K562 (cell line): Measurements from ENCODE around the gene STING1. TPM values are rescaled to one million over a fixed set of nuclear protein-coding genes. Genes with fewer than 3 reads are reported as not detected.

Experiments
- BACH1 ChIP-seq: fragments of 200-800 bp; sonication (Bioruptor generic); IDR thresholded peaks from 2 replicates; pipeline ENCODE4 v1.6.1; 2016; ENCODE audit warnings: missing genetic modification characterization, missing compliant biosample characterization
- HNRNPLL ChIP-seq: fragments of 200-400 bp; formaldehyde crosslinking; IDR thresholded peaks from 2 replicates; pipeline ENCODE4 v1.6.1; 2017; ENCODE audit warnings: low read length, low read depth, mild to moderate bottlenecking; ENCODE audit not compliant: poor library complexity, severe bottlenecking
- ILF3 ChIP-seq: fragments of 450-650 bp; IDR thresholded peaks from 2 replicates; pipeline ENCODE4 v1.6.1; 2018; ENCODE audit warnings: antibody characterized with exemption, mild to moderate bottlenecking, moderate library complexity, borderline replicate concordance
- NCOA1 ChIP-seq: fragments of 450-650 bp; IDR thresholded peaks from 2 replicates; pipeline ENCODE4 v1.6.1; 2016; ENCODE audit warnings: low read depth
- PHB ChIP-seq: fragments of 250-450 bp; sonication (Bioruptor Pico); IDR thresholded peaks from 2 replicates; pipeline ENCODE4 v1.5.0; 2021
- POLR2A ChIP-seq: fragments of 450-650 bp; conservative IDR thresholded peaks from 2 replicates; pipeline ENCODE4 v1.6.1; 2016
- RBM17 ChIP-seq: fragments of 200-400 bp; formaldehyde crosslinking; IDR thresholded peaks from 2 replicates; pipeline ENCODE4 v1.6.1; 2017; ENCODE audit warnings: low read depth, mild to moderate bottlenecking, low read length, borderline replicate concordance
- SREBF1 ChIP-seq: fragments of 150-350 bp; IDR thresholded peaks from 2 replicates; pipeline ENCODE4 v1.6.1; 2014; ENCODE audit warnings: antibody characterized with exemption, low read depth, low read length, borderline replicate concordance
- STAG1 ChIP-seq: sonication (generic); formaldehyde crosslinking; IDR thresholded peaks from 2 replicates; pipeline ENCODE4 v1.5.0; 2020; ENCODE audit warnings: missing genetic modification reagents, borderline replicate concordance
- TCF3 ChIP-seq: sonication (generic); formaldehyde crosslinking; IDR thresholded peaks from 2 replicates; pipeline ENCODE4 v1.4.0; 2020; ENCODE audit warnings: mild to moderate bottlenecking, missing genetic modification reagents
- TEAD1 ChIP-seq, 2 experiments: fragments of 450-650 bp in 1 of 2; sonication (generic) in 1 of 2; formaldehyde crosslinking; IDR thresholded peaks; 2 replicates each; pipeline versions ENCODE4 v1.4.0 to v1.8.0; 2020 to 2022; ENCODE audit warnings: mild to moderate bottlenecking in 2 of 2, missing genetic modification reagents in 1 of 2
- ZNF75A ChIP-seq: fragments of 450-650 bp; formaldehyde crosslinking; IDR thresholded peaks from 2 replicates; pipeline ENCODE4 v1.4.0; 2020; ENCODE audit warnings: mild to moderate bottlenecking
- ZNF780A ChIP-seq: fragments of 250-450 bp; sonication (Bioruptor Pico); IDR thresholded peaks from 2 replicates; pipeline ENCODE4 v1.5.0; 2021; ENCODE audit warnings: mild to moderate bottlenecking
- ZZZ3 ChIP-seq: fragments of 450-650 bp; IDR thresholded peaks from 2 replicates; pipeline ENCODE4 v1.6.1; 2016; ENCODE audit warnings: antibody characterized with exemption, mild to moderate bottlenecking, moderate library complexity
- polyA plus RNA-seq, 8 experiments: library from polyadenylated mRNA; depleted of rRNA in 4 of 8; stranded (reverse) in 5 of 8; unstranded in 3 of 8; fragments of >200 nt; fragmentation: Nextera tagmentation in 2 of 8; fragmentation: Illumina TruSeq in 1 of 8; extraction: Ambion mirVana in 2 of 8; extraction: Trizol in 1 of 8; gene quantifications; 2 replicates each; pipeline versions ENCODE4 v1.2.1 to v1.2.3, GENCODE V29; 2011 to 2014; ENCODE audit warnings: inconsistent platforms in 1 of 8, missing spikeins in 1 of 8
- total RNA-seq, 7 experiments: library from RNA; depleted of rRNA in 6 of 7; stranded (reverse); fragments of >200 nt in 6 of 7; fragmentation: Illumina TruSeq in 2 of 7; extraction: Trizol in 2 of 7; gene quantifications; 2 replicates each; pipeline versions ENCODE4 v1.2.1 to v1.2.3, GENCODE V29; 2011 to 2021; ENCODE audit warnings: low replicate concordance in 1 of 7
- TF ChIP-seq, protein P1 (sequence below): sonication (generic); formaldehyde crosslinking; IDR thresholded peaks from 2 replicates; pipeline ENCODE4 v1.8.1; 2022; ENCODE audit warnings: missing genetic modification reagents
- TF ChIP-seq, protein P2 (sequence below): sonication (generic); formaldehyde crosslinking; IDR thresholded peaks from 2 replicates; pipeline ENCODE4 v1.5.0; 2020; ENCODE audit warnings: missing genetic modification reagents
- TF ChIP-seq, protein P3 (sequence below): fragments of 250-450 bp; sonication (Bioruptor Pico); IDR thresholded peaks from 2 replicates; pipeline ENCODE4 v1.8.0; 2022; ENCODE audit warnings: moderate library complexity, mild to moderate bottlenecking, inconsistent platforms
- TF ChIP-seq, protein P4 (sequence below), 2 experiments: fragments of 450-650 bp; IDR thresholded peaks; 2 replicates each; pipeline ENCODE4 v1.6.1; 2018; ENCODE audit warnings: mild to moderate bottlenecking in 2 of 2, low read depth in 1 of 2; ENCODE audit not compliant: partially characterized antibody in 2 of 2
- TF ChIP-seq, protein P5 (sequence below): sonication (generic); formaldehyde crosslinking; IDR thresholded peaks from 2 replicates; pipeline ENCODE4 v1.8.0; 2022; ENCODE audit warnings: missing genetic modification reagents, mild to moderate bottlenecking, borderline replicate concordance

Gene STING1
- total and polyA plus RNA-seq, 9 of the 15 experiments (the other 6 are each of a cell fraction or from before 2014, with no cell fraction given): 20.8 to 69.1 (median 44.7) TPM

DNA sequence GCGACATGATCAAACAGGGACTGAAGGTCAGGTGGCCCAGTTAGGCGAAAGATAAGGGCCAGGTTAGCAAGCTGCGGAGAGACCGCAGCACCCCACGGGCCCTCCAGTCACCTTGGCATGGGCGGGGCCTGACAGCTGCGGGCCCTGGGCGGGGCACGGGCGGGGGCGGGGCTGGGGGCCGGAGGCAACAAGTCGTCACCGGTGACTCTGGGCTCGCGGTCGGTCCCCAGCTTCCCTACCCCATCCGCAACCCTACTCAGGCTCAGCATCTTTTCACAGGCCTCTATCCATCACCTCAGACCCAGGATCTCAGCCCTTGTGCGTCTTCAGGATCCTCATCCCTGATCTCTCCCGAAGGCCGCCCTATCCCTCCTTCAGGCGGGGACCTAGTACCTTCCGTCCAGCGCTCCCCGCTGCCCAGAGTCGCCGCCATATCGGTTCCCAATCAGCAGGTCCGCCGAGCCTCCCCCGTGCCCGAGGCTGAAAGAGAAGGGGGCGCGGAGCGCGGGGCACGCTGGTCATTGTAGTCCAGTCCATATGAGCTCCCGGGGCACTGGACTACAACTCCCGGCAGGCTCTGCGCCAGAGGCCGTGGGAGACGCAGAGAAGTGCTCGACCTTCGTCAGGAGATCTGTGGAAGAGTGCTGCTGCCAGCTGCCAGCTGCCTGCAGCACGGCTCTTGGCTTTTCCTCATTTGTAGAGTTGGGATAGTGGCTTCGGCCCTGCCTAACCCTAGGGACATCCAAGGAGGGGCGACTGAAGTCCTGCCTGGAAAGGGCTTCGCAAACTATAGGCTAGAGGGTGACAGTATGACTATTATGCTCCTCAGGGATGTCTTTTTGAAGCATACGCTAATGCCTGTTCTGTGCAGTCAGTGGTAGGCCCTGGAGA lies 43.3 kb downstream of the STING1 start, which contains the start of gene DNAJC18 (continued):
- no peak for TF ChIP-seq NCOA1
- TF ChIP-seq STAG1: no peak
- no peak for TF ChIP-seq BACH1 (tag)
- TF ChIP-seq, protein P1, sequence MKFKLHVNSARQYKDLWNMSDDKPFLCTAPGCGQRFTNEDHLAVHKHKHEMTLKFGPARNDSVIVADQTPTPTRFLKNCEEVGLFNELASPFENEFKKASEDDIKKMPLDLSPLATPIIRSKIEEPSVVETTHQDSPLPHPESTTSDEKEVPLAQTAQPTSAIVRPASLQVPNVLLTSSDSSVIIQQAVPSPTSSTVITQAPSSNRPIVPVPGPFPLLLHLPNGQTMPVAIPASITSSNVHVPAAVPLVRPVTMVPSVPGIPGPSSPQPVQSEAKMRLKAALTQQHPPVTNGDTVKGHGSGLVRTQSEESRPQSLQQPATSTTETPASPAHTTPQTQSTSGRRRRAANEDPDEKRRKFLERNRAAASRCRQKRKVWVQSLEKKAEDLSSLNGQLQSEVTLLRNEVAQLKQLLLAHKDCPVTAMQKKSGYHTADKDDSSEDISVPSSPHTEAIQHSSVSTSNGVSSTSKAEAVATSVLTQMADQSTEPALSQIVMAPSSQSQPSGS: no peak
- no peak for TF ChIP-seq RBM17
- peak; percentile 64 for TF ChIP-seq POLR2A
- TF ChIP-seq, protein P2, sequence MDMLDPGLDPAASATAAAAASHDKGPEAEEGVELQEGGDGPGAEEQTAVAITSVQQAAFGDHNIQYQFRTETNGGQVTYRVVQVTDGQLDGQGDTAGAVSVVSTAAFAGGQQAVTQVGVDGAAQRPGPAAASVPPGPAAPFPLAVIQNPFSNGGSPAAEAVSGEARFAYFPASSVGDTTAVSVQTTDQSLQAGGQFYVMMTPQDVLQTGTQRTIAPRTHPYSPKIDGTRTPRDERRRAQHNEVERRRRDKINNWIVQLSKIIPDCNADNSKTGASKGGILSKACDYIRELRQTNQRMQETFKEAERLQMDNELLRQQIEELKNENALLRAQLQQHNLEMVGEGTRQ (CRISPR knock-in tag): no peak
- TF ChIP-seq ZZZ3: no peak
- TF ChIP-seq SREBF1: peak; percentile 17; the same call in 1 of the 2 replicates
- TF ChIP-seq, protein P3, sequence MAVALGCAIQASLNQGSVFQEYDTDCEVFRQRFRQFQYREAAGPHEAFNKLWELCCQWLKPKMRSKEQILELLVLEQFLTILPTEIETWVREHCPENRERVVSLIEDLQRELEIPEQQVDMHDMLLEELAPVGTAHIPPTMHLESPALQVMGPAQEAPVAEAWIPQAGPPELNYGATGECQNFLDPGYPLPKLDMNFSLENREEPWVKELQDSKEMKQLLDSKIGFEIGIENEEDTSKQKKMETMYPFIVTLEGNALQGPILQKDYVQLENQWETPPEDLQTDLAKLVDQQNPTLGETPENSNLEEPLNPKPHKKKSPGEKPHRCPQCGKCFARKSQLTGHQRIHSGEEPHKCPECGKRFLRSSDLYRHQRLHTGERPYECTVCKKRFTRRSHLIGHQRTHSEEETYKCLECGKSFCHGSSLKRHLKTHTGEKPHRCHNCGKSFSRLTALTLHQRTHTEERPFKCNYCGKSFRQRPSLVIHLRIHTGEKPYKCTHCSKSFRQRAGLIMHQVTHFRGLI (CRISPR knock-in tag): no peak
- peak; percentile 46; the same call in 1 of the 2 replicates for TF ChIP-seq ZNF75A
- TF ChIP-seq ZNF780A: no peak
- TF ChIP-seq ILF3: no peak
- no peak for TF ChIP-seq TEAD1 (CRISPR knock-in tag; IDR thresholded peaks at IDR 0.05)
- TF ChIP-seq, protein P4, sequence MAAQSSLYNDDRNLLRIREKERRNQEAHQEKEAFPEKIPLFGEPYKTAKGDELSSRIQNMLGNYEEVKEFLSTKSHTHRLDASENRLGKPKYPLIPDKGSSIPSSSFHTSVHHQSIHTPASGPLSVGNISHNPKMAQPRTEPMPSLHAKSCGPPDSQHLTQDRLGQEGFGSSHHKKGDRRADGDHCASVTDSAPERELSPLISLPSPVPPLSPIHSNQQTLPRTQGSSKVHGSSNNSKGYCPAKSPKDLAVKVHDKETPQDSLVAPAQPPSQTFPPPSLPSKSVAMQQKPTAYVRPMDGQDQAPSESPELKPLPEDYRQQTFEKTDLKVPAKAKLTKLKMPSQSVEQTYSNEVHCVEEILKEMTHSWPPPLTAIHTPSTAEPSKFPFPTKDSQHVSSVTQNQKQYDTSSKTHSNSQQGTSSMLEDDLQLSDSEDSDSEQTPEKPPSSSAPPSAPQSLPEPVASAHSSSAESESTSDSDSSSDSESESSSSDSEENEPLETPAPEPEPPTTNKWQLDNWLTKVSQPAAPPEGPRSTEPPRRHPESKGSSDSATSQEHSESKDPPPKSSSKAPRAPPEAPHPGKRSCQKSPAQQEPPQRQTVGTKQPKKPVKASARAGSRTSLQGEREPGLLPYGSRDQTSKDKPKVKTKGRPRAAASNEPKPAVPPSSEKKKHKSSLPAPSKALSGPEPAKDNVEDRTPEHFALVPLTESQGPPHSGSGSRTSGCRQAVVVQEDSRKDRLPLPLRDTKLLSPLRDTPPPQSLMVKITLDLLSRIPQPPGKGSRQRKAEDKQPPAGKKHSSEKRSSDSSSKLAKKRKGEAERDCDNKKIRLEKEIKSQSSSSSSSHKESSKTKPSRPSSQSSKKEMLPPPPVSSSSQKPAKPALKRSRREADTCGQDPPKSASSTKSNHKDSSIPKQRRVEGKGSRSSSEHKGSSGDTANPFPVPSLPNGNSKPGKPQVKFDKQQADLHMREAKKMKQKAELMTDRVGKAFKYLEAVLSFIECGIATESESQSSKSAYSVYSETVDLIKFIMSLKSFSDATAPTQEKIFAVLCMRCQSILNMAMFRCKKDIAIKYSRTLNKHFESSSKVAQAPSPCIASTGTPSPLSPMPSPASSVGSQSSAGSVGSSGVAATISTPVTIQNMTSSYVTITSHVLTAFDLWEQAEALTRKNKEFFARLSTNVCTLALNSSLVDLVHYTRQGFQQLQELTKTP (IDR thresholded peaks at IDR 0.05; ENCODE audit: low read depth in 1 of 2, partially characterized antibody in 2 of 2): peak; percentile 43 to 95
- TF ChIP-seq, protein P5, sequence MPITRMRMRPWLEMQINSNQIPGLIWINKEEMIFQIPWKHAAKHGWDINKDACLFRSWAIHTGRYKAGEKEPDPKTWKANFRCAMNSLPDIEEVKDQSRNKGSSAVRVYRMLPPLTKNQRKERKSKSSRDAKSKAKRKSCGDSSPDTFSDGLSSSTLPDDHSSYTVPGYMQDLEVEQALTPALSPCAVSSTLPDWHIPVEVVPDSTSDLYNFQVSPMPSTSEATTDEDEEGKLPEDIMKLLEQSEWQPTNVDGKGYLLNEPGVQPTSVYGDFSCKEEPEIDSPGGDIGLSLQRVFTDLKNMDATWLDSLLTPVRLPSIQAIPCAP: no peak
- TF ChIP-seq TCF3 (CRISPR knock-in tag): peak; percentile 45
- TF ChIP-seq PHB (CRISPR knock-in tag): no peak
- no peak for TF ChIP-seq HNRNPLL
